ENCODE measurements around the gene MALRD1.

DNA sequence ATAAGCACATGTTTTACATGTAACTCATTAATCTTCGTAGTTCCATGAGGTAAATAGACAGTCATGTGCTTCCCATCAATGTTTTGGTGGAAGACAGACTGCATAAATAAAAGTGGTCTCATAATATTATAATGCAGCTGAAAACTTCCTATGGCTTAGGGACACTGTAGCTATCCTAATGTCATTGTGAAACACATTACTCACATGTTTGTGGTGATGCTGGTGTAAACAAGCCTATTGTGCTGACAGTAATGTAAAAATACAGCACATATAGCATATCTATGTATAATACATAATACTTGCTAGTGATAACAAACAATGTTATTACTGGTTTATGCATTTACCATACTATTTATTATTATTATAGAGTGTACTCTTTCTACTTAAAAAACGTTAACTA, 730.4 kb downstream of the MALRD1 start:
- TF ChIP-seq, protein P1, sequence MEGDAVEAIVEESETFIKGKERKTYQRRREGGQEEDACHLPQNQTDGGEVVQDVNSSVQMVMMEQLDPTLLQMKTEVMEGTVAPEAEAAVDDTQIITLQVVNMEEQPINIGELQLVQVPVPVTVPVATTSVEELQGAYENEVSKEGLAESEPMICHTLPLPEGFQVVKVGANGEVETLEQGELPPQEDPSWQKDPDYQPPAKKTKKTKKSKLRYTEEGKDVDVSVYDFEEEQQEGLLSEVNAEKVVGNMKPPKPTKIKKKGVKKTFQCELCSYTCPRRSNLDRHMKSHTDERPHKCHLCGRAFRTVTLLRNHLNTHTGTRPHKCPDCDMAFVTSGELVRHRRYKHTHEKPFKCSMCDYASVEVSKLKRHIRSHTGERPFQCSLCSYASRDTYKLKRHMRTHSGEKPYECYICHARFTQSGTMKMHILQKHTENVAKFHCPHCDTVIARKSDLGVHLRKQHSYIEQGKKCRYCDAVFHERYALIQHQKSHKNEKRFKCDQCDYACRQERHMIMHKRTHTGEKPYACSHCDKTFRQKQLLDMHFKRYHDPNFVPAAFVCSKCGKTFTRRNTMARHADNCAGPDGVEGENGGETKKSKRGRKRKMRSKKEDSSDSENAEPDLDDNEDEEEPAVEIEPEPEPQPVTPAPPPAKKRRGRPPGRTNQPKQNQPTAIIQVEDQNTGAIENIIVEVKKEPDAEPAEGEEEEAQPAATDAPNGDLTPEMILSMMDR (IDR thresholded peaks at IDR 0.05): no peak
- TF ChIP-seq EP300 (IDR thresholded peaks at IDR 0.05) (no peak), POLR2AphosphoS5 (IDR thresholded peaks at IDR 0.05) (no peak)
